Glutamatergic neuron (in vitro differentiated cells): ENCODE data around the gene MGA. TPM values are rescaled to one million over a fixed set of nuclear protein-coding genes. Genes with fewer than 3 reads are reported as not detected.

ENCODE experiments used
- DNase-seq: peaks from one replicate; pipeline ENCODE4 v3.0.0; 2022
- H3K27ac Mint-ChIP-seq: one replicate; pipeline ENCODE4 v1.8.0; 2020; ENCODE audit warnings: mild to moderate bottlenecking, mixed read lengths, inconsistent platforms; ENCODE audit not compliant: unreplicated experiment
- H3K27me3 Mint-ChIP-seq: one replicate; pipeline ENCODE4 v1.8.0; 2020; ENCODE audit warnings: mild to moderate bottlenecking, moderate library complexity, mixed read lengths, inconsistent platforms; ENCODE audit not compliant: unreplicated experiment
- H3K36me3 Mint-ChIP-seq: one replicate; pipeline ENCODE4 v1.8.0; 2020; ENCODE audit warnings: mild to moderate bottlenecking, mixed read lengths, inconsistent platforms; ENCODE audit not compliant: unreplicated experiment
- H3K4me1 Mint-ChIP-seq: one replicate; pipeline ENCODE4 v1.8.0; 2020; ENCODE audit warnings: mild to moderate bottlenecking, low read depth, mixed read lengths, inconsistent platforms; ENCODE audit not compliant: unreplicated experiment
- H3K4me3 Mint-ChIP-seq: one replicate; pipeline ENCODE4 v1.8.0; 2020; ENCODE audit warnings: mild to moderate bottlenecking, mixed read lengths, inconsistent platforms; ENCODE audit not compliant: unreplicated experiment
- H3K9me3 Mint-ChIP-seq: one replicate; pipeline ENCODE4 v1.8.0; 2020; ENCODE audit warnings: mild to moderate bottlenecking, moderate library complexity, mixed read lengths, inconsistent platforms; ENCODE audit not compliant: unreplicated experiment
- total RNA-seq: library from RNA; stranded (reverse); fragmentation: NEBNext Ultra II Directional; extraction: Animal tissue kit (Norgen Biotek cat#: 25700); gene quantifications from one replicate; pipeline ENCODE4 v1.2.1, GENCODE V29; 2021; ENCODE audit not compliant: unreplicated experiment
- TF ChIP-seq, protein P1 (sequence below): fragments of 200-600 bp; sonication (generic); IDR thresholded peaks from one replicate; pipeline ENCODE4 v1.5.0; 2021; ENCODE audit not compliant: partially characterized antibody, unreplicated experiment

The MGA gene
- total RNA-seq, 1 donor from 2014 or later = 68.9 TPM

DNA sequence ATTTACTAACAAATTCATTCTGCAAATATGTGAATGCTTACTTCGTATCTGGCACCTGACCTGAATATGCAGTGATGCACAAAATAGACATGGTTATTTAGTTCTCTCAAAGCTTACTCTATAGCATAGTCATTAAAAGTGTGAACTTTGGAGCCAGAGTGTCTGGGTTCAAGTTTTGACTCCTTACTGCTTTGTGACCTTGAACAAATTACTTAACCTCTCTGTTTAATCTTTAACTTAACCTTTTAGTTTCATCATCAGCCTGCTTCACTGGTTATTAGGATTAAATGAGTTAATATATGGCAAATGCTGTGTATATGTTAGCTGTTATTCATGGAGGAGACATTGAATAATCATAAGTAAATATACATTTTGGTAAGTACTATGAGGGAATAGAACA lies 12.1 kb upstream of the MGA start:
- Mint-ChIP-seq H3K9me3 (no peaks in the 10 kb centered on the region), H3K36me3 (peaks cover 5% of the 10 kb centered on the region), H3K27ac (no peak overlapping the region), H3K4me1 (no peaks in the 10 kb centered on the region), H3K27me3 (no peaks in the 10 kb centered on the region), H3K4me3 (no peak overlapping the region)
- DNase-seq = no peak
- TF ChIP-seq, protein P1, sequence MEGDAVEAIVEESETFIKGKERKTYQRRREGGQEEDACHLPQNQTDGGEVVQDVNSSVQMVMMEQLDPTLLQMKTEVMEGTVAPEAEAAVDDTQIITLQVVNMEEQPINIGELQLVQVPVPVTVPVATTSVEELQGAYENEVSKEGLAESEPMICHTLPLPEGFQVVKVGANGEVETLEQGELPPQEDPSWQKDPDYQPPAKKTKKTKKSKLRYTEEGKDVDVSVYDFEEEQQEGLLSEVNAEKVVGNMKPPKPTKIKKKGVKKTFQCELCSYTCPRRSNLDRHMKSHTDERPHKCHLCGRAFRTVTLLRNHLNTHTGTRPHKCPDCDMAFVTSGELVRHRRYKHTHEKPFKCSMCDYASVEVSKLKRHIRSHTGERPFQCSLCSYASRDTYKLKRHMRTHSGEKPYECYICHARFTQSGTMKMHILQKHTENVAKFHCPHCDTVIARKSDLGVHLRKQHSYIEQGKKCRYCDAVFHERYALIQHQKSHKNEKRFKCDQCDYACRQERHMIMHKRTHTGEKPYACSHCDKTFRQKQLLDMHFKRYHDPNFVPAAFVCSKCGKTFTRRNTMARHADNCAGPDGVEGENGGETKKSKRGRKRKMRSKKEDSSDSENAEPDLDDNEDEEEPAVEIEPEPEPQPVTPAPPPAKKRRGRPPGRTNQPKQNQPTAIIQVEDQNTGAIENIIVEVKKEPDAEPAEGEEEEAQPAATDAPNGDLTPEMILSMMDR = no peak

DNA sequence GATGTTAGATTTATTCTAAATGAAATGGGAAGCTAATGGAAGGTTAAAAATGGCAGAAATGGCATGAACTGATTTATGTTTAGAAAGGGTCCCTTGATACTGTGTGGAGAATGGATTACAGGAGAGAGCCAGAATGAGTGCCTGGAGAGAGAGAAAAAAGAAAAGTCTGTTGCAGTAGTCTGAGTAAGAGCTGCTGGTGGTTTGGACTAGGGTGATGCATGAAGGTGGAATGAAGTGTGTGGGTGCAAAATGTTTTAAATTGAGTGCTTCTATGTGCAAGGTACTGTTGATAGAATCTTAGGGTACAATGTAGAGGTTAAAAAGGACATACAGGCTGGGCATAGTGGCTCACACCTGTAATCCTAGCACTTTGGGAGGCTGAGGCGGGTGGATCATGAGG lies 11.4 kb upstream of the MGA start:
- no peak for DNase-seq
- Mint-ChIP-seq H3K4me1 (no peaks in the 10 kb centered on the region), H3K27me3 (no peaks in the 10 kb centered on the region), H3K27ac (no peak overlapping the region), H3K36me3 (peaks cover 5% of the 10 kb centered on the region), H3K4me3 (no peak overlapping the region), H3K9me3 (no peaks in the 10 kb centered on the region)
- TF ChIP-seq, protein P1 = no peak

DNA sequence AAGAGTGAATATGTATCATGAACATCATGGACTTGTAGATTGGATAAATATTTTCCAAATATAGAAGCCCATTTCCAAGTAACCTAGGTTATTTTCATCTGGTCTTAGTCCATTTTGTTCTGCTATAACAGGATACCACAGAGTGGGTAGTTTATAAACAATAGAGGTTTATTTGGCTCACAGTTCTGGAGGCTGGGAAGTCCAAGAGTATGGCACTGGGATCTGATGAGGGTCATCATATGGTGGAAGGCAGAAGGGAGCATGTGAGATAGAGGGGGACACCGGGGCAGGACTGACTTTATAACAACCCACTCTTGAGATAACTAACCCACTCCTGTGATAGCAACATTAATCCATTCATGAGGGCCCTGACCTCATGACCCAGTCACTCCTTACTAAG lies 9.4 kb upstream of the MGA start:
- TF ChIP-seq, protein P1 = no peak
- peaks cover 5% of the 10 kb centered on the region for H3K36me3 Mint-ChIP-seq
- H3K27ac Mint-ChIP-seq = no peak overlapping the region
- no peaks in the 10 kb centered on the region for H3K27me3 Mint-ChIP-seq
- H3K4me3 Mint-ChIP-seq = no peak overlapping the region
- H3K4me1 Mint-ChIP-seq = no peaks in the 10 kb centered on the region
- H3K9me3 Mint-ChIP-seq = no peaks in the 10 kb centered on the region
- no peak for DNase-seq

DNA sequence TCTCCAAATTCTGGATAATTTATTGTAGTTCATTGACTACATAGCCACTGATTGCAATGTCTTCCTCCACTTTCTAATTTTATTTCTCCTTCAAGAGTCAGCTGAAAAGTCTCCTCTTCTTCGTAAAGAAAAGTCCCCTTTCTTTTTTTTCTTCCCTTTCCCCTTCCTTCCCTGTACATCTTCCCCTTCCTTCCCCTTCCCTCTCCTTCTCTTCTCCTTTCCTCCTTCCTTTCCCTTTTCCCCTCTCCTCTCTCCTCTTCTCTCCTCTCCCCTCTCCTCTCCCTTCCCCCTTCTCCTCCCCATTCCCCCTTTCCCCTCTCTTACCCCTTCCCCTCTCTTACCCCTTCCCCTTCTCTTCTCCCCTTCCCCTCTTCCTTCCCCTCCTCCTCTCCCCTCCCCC lies 8.8 kb upstream of the MGA start:
- Mint-ChIP-seq H3K4me3 (no peak overlapping the region), H3K27me3 (no peaks in the 10 kb centered on the region), H3K36me3 (peaks cover 5% of the 10 kb centered on the region), H3K9me3 (no peaks in the 10 kb centered on the region), H3K4me1 (no peaks in the 10 kb centered on the region), H3K27ac (no peak overlapping the region)
- no peak for DNase-seq
- TF ChIP-seq, protein P1 = no peak

DNA sequence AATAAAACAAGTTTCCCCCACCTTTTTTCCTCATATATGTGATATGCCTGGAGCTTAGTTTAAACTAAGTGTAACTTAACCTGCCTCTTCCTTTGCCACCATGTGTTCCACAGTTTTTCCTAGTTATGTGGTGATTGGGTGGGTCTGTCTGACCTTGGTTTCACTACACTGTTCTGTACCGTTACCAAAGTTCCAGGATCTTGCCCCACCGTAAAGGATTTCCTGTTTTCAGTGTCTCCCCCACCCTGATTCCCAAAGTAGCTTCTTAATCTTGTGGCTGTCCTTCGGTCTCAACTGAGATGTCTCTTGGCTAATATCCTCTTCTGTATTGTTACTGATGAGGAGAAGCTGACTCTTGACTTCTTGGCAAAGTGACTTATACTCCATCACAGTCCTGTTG lies 6.4 kb upstream of the MGA start:
- no peak for DNase-seq
- no peaks in the 10 kb centered on the region for H3K4me1 Mint-ChIP-seq
- TF ChIP-seq, protein P1 = no peak
- peaks cover 6% of the 10 kb centered on the region for H3K27me3 Mint-ChIP-seq
- no peaks in the 10 kb centered on the region for H3K9me3 Mint-ChIP-seq
- H3K36me3 Mint-ChIP-seq = peaks cover 6% of the 10 kb centered on the region
- no peak overlapping the region for H3K27ac Mint-ChIP-seq
- H3K4me3 Mint-ChIP-seq = no peak overlapping the region
